H1 (cell line): Measurements from ENCODE around the gene STAT3. TPM values are rescaled to one million over a fixed set of nuclear protein-coding genes. Genes with fewer than 3 reads are reported as not detected.

Source experiments
- BRCA1 ChIP-seq: IDR thresholded peaks from 2 replicates; pipeline ENCODE4 v1.6.1; 2012; ENCODE audit warnings: low read depth, low read length, improper control_type of control experiment
- CTCF ChIP-seq, 3 experiments: IDR thresholded peaks; 1 replicate in 2 of 3; 2 replicates in 1 of 3; pipeline versions ENCODE4 v1.5.1 to v1.6.1; 2011; ENCODE audit warnings: low read length in 3 of 3, mild to moderate bottlenecking in 3 of 3, inconsistent platforms in 2 of 3, low read depth in 1 of 3, moderate library complexity in 1 of 3; ENCODE audit not compliant: insufficient read depth in 1 of 3; ENCODE audit errors: control extremely low read depth in 1 of 3
- EZH2 ChIP-seq: fragments of 200-600 bp; sonication (generic); IDR thresholded peaks from 2 replicates; pipeline ENCODE4 v1.7.1; 2012; ENCODE audit warnings: low read depth, mild to moderate bottlenecking, moderate library complexity, low read length, inconsistent platforms; ENCODE audit not compliant: severe bottlenecking
- GABPA ChIP-seq: IDR thresholded peaks from 2 replicates; pipeline ENCODE4 v1.6.1; 2011; ENCODE audit warnings: mild to moderate bottlenecking, low read length, moderate library complexity, borderline replicate concordance; ENCODE audit not compliant: insufficient read depth
- PHF8 ChIP-seq: fragments of 200-600 bp; sonication (generic); conservative IDR thresholded peaks from 2 replicates; pipeline ENCODE4 v1.7.1; 2012; ENCODE audit warnings: low read depth, mild to moderate bottlenecking, inconsistent platforms, low read length, moderate library complexity
- RAD21 ChIP-seq, 2 experiments: IDR thresholded peaks in 1 of 2; conservative IDR thresholded peaks in 1 of 2; 2 replicates each; pipeline ENCODE4 v1.6.1; 2011; ENCODE audit warnings: low read depth in 2 of 2, low read length in 2 of 2, improper control_type of control experiment in 1 of 2, inconsistent platforms in 1 of 2, mild to moderate bottlenecking in 1 of 2, moderate library complexity in 1 of 2
- polyA plus RNA-seq, 7 experiments: library from polyadenylated mRNA; depleted of rRNA in 3 of 7; stranded (reverse) in 5 of 7; unstranded in 2 of 7; fragments of >200 nt in 5 of 7; fragments of 200-250 nt in 2 of 7; gene quantifications; 1 replicate in 5 of 7; 2 replicates in 1 of 7; 4 replicates in 1 of 7; pipeline versions ENCODE4 v1.2.1 to v1.2.3, GENCODE V29; 2011 to 2013; ENCODE audit warnings: missing spikeins in 2 of 7, mixed read lengths in 2 of 7
- total RNA-seq: library from RNA; stranded (reverse); fragmentation: NEBNext Ultra II Directional; extraction: Animal tissue kit (Norgen Biotek cat#: 25700); gene quantifications from 2 replicates; pipeline ENCODE4 v1.2.1, GENCODE V29; 2021

STAT3 gene
- total and polyA plus RNA-seq, 2 of the 8 experiments (the other 6 are each of a cell fraction or from before 2014, with no cell fraction given) = 38.4 to 94.1 TPM

DNA sequence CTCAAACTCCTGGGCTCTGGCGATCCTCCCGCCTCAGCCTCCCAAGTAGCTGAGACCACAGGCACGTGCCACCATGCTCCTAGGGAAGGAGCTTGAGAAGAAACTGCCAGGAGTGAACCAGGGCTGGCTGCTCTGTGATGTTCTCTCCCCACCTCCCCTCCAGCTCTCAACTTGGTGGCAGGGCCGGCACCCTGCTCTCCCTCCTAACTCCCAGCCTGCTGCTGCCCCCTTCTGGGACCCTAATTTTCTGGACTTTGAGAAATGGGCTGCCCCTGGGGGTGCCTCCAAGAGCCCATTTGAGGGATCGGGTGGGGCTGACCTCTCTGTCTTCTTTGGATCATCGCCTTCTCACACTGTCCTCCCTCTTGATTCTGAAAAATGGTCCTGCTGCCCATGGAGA, 14.9 kb upstream of the STAT3 start (continued):
- peak; percentile 34 to 89 (median 58) for TF ChIP-seq CTCF (IDR thresholded peaks at IDR 0.05; ENCODE audit: control extremely low read depth in 1 of 3, insufficient read depth in 1 of 3, low read depth in 1 of 3, low read length in 3 of 3)
- TF ChIP-seq BRCA1 = no peak
- TF ChIP-seq PHF8 = no peak
- TF ChIP-seq GABPA = no peak
- peak; percentile 80 to 86 for TF ChIP-seq RAD21 (IDR thresholded peaks at IDR 0.05 in 1 of 2, conservative IDR thresholded peaks at IDR 0.05 in 1 of 2; ENCODE audit: low read depth in 2 of 2, low read length in 2 of 2)
- TF ChIP-seq EZH2 = no peak
- TF ChIP-seq, all 59 proteins: peak for 4
